ENCODE data around the gene ALOX12B. TPM values are rescaled to one million over a fixed set of nuclear protein-coding genes. Genes with fewer than 3 reads are reported as not detected.

ALOX12B gene
- total and polyA plus RNA-seq, 2 of the 13 experiments (the other 11 are each of a cell fraction or from before 2014, with no cell fraction given): 0.13 TPM; not detected in 1

GRCh38 chr17:8091033-8091687 lies 3.6 kb upstream of the ALOX12B start (continued):
- TF ChIP-seq ATF2 (CRISPR knock-in tag; IDR thresholded peaks at IDR 0.05): no peak

GRCh38 chr17:8089728-8090127 lies 2.2 kb upstream of the ALOX12B start:
- no peak for FAIRE-seq

More at GRCh38 chr17:8089728-8090127, 2.2 kb upstream of the ALOX12B start:
- DNase-seq (ENCODE audit: low spot score): no peak
- POLR2A ChIA-PET: no interaction called here
- Histone ChIP-seq H3K27me3 (ENCODE audit: control insufficient read depth in 1 of 2, insufficient read depth in 2 of 2, low read length in 2 of 2) (peaks cover 10 to 69% of the 10 kb centered on the region in 2 experiments; a peak in 4 of 5 replicates), H3K4me2 (ENCODE audit: low read depth, low read length) (no peak overlapping the region), H3K36me3 (replicated peaks in 1 of 2; ENCODE audit: control insufficient read depth in 1 of 2, insufficient read depth in 2 of 2, low read length in 2 of 2) (no peaks in the 10 kb centered on the region), H3K4me1 (ENCODE audit: insufficient read depth, low read length) (no peaks in the 10 kb centered on the region), H3K9me3 (ENCODE audit: low read length) (no peaks in the 10 kb centered on the region), H4K20me1 (ENCODE audit: insufficient read depth, low read length) (no peaks in the 10 kb centered on the region), H3K27ac (ENCODE audit: extremely low read length, insufficient read depth, low read length) (no peak overlapping the region), H3K4me3 (replicated peaks in 1 of 3; ENCODE audit: insufficient read depth in 1 of 3, low read depth in 2 of 3, low read length in 3 of 3) (no peak overlapping the region), H3K79me2 (ENCODE audit: insufficient read depth, low read length) (no peaks in the 10 kb centered on the region), H3K9ac (ENCODE audit: insufficient read depth, low read depth, low read length) (no peak overlapping the region), H2AFZ (ENCODE audit: low read length) (no peak overlapping the region)
- CTCF ChIA-PET (ENCODE audit: low intra/inter-chr PET ratio, low total read pairs): no interaction called here
- in situ Hi-C loops (cut with HindIII; ENCODE audit: extremely low pct_ligation_motif_present, low pct_unique_long_range_greater_than_20kb): no loop called here
- ATAC-seq: no peak
- no peak for TF ChIP-seq MAZ (IDR thresholded peaks at IDR 0.05; ENCODE audit: borderline replicate concordance, low read depth, low read length)
- TF ChIP-seq MAZ (CRISPR knock-in tag; IDR thresholded peaks at IDR 0.05; ENCODE audit: low read depth): no peak
- no peak for TF ChIP-seq PBX2 (CRISPR knock-in tag; IDR thresholded peaks at IDR 0.05)
- no peak for TF ChIP-seq ZNF878 (CRISPR knock-in tag; IDR thresholded peaks at IDR 0.05)
- no peak for TF ChIP-seq SMAD9 (CRISPR knock-in tag; IDR thresholded peaks at IDR 0.05)
- no peak for TF ChIP-seq ATF4 (CRISPR knock-in tag; IDR thresholded peaks at IDR 0.05)
- TF ChIP-seq ZNF337 (CRISPR knock-in tag; IDR thresholded peaks at IDR 0.05; ENCODE audit: borderline replicate concordance, low read depth): no peak
- no peak for TF ChIP-seq KAT2B (IDR thresholded peaks at IDR 0.05; ENCODE audit: borderline replicate concordance, low read depth, low read length)
- intact Hi-C loops (cut with micrococcal nuclease; ENCODE audit: unreplicated experiment): no loop called here
- WGBS (ENCODE audit: low lambda C conversion rate): 8% methylated on average over 6 of the region's 6 CpGs
- BruUV-seq (replicated peaks): no TSS peak

Data from HepG2 (cell line).